OCI-LY7 (cell line): Measurements from ENCODE around the gene ZNF205. TPM values are rescaled to one million over a fixed set of nuclear protein-coding genes. Genes with fewer than 3 reads are reported as not detected.
A peak's percentile ranks its signal among the peaks of the same experiment; 100 is the strongest.

ENCODE experiments used
- BruUV-seq: library from RNA; stranded (reverse); fragments of 400-500 nt; replicated peaks from 2 replicates; lab custom pipeline; 2021; lab: Mats Ljungman, UMichigan
- CTCF ChIA-PET: fragments of 300-600 bp; sonication (Branson Sonifier 250); formaldehyde crosslinking; loops from one replicate; lab custom pipeline; 2022; ENCODE audit warnings: antibody characterized with exemption; ENCODE audit not compliant: unreplicated experiment; lab: Charles Lee
- POLR2A ChIA-PET: fragments of 300-600 bp; sonication (Branson Sonifier 250); formaldehyde crosslinking; loops from one replicate; lab custom pipeline; 2022; ENCODE audit warnings: antibody characterized with exemption; lab: Charles Lee
- DNase-seq: peaks from one replicate; pipeline ENCODE4 v3.0.0-alpha.2; 2015; ENCODE audit warnings: low spot score
- H2AFZ ChIP-seq: fragments of 200-600 bp; sonication (generic), shearing (Covaris generic); 2 replicates; pipeline ENCODE4 v1.6.1; 2014; ENCODE audit warnings: mild to moderate bottlenecking, antibody characterized with exemption, low read length, moderate library complexity
- H3K27ac ChIP-seq: fragments of 200-600 bp; sonication (generic); 2 replicates; pipeline ENCODE4 v1.5.1; 2014; ENCODE audit warnings: mixed run types, low read depth, mild to moderate bottlenecking, moderate library complexity, low read length, inconsistent platforms; ENCODE audit not compliant: poor library complexity, severe bottlenecking
- H3K36me3 ChIP-seq: fragments of 200-600 bp; sonication (generic); 2 replicates; pipeline ENCODE4 v1.6.1; 2014; ENCODE audit warnings: mild to moderate bottlenecking, antibody characterized with exemption, low read length, moderate library complexity, mixed read lengths; ENCODE audit not compliant: insufficient read depth
- H3K4me1 ChIP-seq: fragments of 200-600 bp; sonication (generic); 2 replicates; pipeline ENCODE4 v1.5.1; 2014; ENCODE audit warnings: mild to moderate bottlenecking, low read length; ENCODE audit not compliant: insufficient read depth, poor library complexity, severe bottlenecking
- H3K4me2 ChIP-seq: fragments of 200-600 bp; sonication (generic); 2 replicates; pipeline ENCODE4 v1.6.1; 2014; ENCODE audit warnings: mild to moderate bottlenecking, low read length
- H3K4me3 ChIP-seq: fragments of 200-600 bp; sonication (generic); 2 replicates; pipeline ENCODE4 v1.5.1; 2014; ENCODE audit warnings: mild to moderate bottlenecking, low read depth, low read length; ENCODE audit not compliant: poor library complexity, severe bottlenecking
- H3K79me2 ChIP-seq: fragments of 200-600 bp; sonication (generic); 2 replicates; pipeline ENCODE4 v1.6.1; 2016; ENCODE audit warnings: low read depth, mild to moderate bottlenecking, low read length, moderate library complexity, mixed read lengths; ENCODE audit not compliant: insufficient read depth
- H3K9me2 ChIP-seq: fragments of 200-600 bp; sonication (generic); 2 replicates; pipeline ENCODE4 v1.6.1; 2016; ENCODE audit warnings: mild to moderate bottlenecking, low read length, mixed read lengths; ENCODE audit not compliant: insufficient read depth
- H3K9me3 ChIP-seq: fragments of 200-600 bp; sonication (generic); 2 replicates; pipeline ENCODE4 v1.6.1; 2014; ENCODE audit warnings: mild to moderate bottlenecking, mixed run types, low read length, mixed read lengths
- H4K20me1 ChIP-seq: fragments of 200-600 bp; sonication (generic); 2 replicates; pipeline ENCODE4 v1.6.1; 2014; ENCODE audit warnings: mild to moderate bottlenecking, antibody characterized with exemption, low read length, moderate library complexity, mixed read lengths; ENCODE audit not compliant: insufficient read depth
- EZH2phosphoT487 ChIP-seq: fragments of 200-600 bp; sonication (generic); IDR thresholded peaks from 2 replicates; pipeline ENCODE4 v1.6.1; 2018; ENCODE audit warnings: low read depth, borderline replicate concordance, mild to moderate bottlenecking, mixed run types, antibody characterized with exemption, low read length, moderate library complexity, mixed read lengths
- intact Hi-C: fragments of 100-400 bp; cut with micrococcal nuclease; formaldehyde crosslinking; loops from one replicate; pipeline ENCODE4 v1.10.0; 2022; ENCODE audit not compliant: unreplicated experiment
- total RNA-seq, 2 experiments: library from RNA; depleted of rRNA in 1 of 2; stranded (reverse); fragments of >200 nt in 1 of 2; shearing (Covaris generic) in 1 of 2; gene quantifications; 2 replicates each; pipeline ENCODE4 v1.2.3, GENCODE V29; 2014 to 2022
- TF ChIP-seq, protein P1 (sequence below): fragments of 200-600 bp; sonication (generic); conservative IDR thresholded peaks from 2 replicates; pipeline ENCODE4 v1.5.1; 2014; ENCODE audit warnings: mild to moderate bottlenecking, antibody characterized with exemption, low read length, moderate library complexity, mixed read lengths

ZNF205 gene
- total RNA-seq, 2 experiments from 2014 or later, result 0.30 to 1.2 TPM

DNA sequence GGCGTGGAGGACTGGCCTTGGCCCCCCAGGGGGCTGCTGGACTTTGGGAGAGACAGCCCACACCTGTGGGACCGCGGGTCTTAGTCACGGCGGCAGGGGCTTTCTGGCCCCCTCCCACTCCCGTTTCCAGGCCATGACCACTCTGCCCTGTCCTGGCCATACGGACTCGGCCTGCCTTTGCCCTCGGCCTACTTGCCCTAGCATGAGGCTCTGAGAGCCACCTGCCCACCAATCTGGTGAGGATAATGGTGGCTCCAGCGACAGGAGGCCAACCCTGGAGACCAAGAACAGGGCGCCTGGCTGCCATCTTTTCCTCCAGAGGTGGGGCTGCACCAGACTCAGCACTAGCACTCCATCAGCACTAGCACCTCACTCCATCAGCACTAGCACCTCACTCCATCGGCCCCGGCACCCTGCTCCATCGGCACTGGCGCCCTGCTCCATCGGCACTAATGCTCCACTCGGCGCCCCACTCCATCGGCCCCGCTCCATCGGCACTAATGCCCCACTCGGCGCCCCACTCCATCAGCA lies 29.5 kb downstream of the ZNF205 start:
- intact Hi-C loops, result no loop called here

DNA sequence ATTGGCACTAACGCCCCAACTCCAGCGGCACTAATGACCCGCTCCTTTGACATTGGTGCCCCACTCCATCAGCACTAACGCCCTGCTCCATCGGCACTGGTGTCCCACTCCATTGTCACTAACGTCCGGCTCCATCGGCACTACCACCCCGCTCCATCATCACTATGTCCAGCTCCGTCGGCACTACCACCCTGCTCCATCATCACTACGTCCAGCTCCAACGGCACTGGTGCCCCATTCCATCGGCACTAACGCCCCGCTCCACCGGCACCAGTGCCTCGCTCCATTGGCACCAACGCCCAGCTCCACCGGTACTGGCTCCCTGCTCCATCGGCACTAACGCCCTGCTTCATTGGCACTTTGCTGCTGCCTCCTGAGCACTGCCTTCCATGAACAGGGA lies 29.9 kb downstream of the ZNF205 start:
- Histone ChIP-seq H3K9me3 (no peaks in the 10 kb centered on the region), H3K79me2 (no peaks in the 10 kb centered on the region), H3K4me1 (no peaks in the 10 kb centered on the region), H3K36me3 (peaks cover 6% of the 10 kb centered on the region; the same call in 1 of the 2 replicates), H3K4me3 (no peak overlapping the region), H4K20me1 (no peaks in the 10 kb centered on the region), H2AFZ (no peak overlapping the region), H3K27ac (no peak overlapping the region), H3K4me2 (no peak overlapping the region), H3K9me2 (no peaks in the 10 kb centered on the region)
- no peak for TF ChIP-seq EZH2phosphoT487
- TF ChIP-seq, protein P1, sequence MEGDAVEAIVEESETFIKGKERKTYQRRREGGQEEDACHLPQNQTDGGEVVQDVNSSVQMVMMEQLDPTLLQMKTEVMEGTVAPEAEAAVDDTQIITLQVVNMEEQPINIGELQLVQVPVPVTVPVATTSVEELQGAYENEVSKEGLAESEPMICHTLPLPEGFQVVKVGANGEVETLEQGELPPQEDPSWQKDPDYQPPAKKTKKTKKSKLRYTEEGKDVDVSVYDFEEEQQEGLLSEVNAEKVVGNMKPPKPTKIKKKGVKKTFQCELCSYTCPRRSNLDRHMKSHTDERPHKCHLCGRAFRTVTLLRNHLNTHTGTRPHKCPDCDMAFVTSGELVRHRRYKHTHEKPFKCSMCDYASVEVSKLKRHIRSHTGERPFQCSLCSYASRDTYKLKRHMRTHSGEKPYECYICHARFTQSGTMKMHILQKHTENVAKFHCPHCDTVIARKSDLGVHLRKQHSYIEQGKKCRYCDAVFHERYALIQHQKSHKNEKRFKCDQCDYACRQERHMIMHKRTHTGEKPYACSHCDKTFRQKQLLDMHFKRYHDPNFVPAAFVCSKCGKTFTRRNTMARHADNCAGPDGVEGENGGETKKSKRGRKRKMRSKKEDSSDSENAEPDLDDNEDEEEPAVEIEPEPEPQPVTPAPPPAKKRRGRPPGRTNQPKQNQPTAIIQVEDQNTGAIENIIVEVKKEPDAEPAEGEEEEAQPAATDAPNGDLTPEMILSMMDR, result no peak
- ChIA-PET CTCF (no interaction called here), POLR2A (no interaction called here)
- BruUV-seq, result TSS peak; percentile 29
- intact Hi-C loops, result no loop called here
- DNase-seq, result no peak

More for the DNA sequence above, 29.5 kb downstream of the ZNF205 start:
- no peaks in the 10 kb centered on the region for H3K79me2 ChIP-seq
- TF ChIP-seq EZH2phosphoT487, result no peak
- TF ChIP-seq, protein P1, result no peak
- DNase-seq, result no peak
- no TSS peak for BruUV-seq
- H3K4me3 ChIP-seq, result no peak overlapping the region
- H3K9me3 ChIP-seq, result no peaks in the 10 kb centered on the region
- H3K9me2 ChIP-seq, result no peaks in the 10 kb centered on the region
- no peak overlapping the region for H3K4me2 ChIP-seq
- no peak overlapping the region for H2AFZ ChIP-seq
- no peak overlapping the region for H3K27ac ChIP-seq
- H3K4me1 ChIP-seq, result no peaks in the 10 kb centered on the region
- H4K20me1 ChIP-seq, result no peaks in the 10 kb centered on the region
- H3K36me3 ChIP-seq, result peaks cover 6% of the 10 kb centered on the region; the same call in 1 of the 2 replicates
- ChIA-PET POLR2A (no interaction called here), CTCF (no interaction called here)

DNA sequence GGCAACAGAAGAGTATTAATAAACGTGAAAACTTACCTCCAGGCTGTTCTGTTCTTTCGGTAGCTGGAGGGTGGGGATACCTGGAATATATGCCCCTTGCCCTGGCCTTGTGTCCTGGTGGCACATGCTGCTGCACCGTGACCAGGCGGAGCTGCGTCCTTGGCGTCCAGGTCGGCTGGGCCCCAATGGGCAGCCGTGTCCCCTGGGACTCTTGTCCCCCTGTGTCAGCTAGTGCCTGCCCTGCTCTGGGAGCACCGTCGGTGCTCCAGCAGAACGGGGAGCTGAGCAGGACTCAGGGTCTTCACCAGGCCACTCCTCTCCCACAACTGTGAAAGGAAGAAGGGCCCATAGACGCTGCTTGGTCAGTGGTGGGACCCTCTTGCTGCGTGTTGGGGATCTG lies 30.4 kb downstream of the ZNF205 start:
- Histone ChIP-seq H3K9me3 (no peaks in the 10 kb centered on the region), H3K27ac (no peak overlapping the region), H4K20me1 (no peaks in the 10 kb centered on the region), H3K4me1 (no peaks in the 10 kb centered on the region), H3K4me2 (no peak overlapping the region), H3K9me2 (no peaks in the 10 kb centered on the region), H3K36me3 (peaks cover 6% of the 10 kb centered on the region; the same call in 1 of the 2 replicates), H3K79me2 (no peaks in the 10 kb centered on the region), H2AFZ (no peak overlapping the region), H3K4me3 (no peak overlapping the region)
- no peak for DNase-seq
- TF ChIP-seq EZH2phosphoT487, result no peak
- TF ChIP-seq, protein P1, result no peak
- ChIA-PET POLR2A (no interaction called here), CTCF (no interaction called here)
- intact Hi-C loops, result no loop called here
- BruUV-seq, result no TSS peak
